Epidermal melanocyte (primary cell): ENCODE results near the gene TNFRSF8.
"Not testable (repeated sequence)": the region's sequence is repeated elsewhere in the genome, so short reads cannot be mapped to it uniquely, and the experiment has no call there.

ENCODE experiments used
- DNase-seq: peaks from one replicate; pipeline ENCODE4 v3.0.0; 2011; ENCODE audit warnings: low spot score; ENCODE audit not compliant: insufficient read length

The TNFRSF8 gene

GRCh38 chr1:12083766-12084165, 20.7 kb downstream of the TNFRSF8 start:
- peak; percentile 2 for DNase-seq

DNA sequence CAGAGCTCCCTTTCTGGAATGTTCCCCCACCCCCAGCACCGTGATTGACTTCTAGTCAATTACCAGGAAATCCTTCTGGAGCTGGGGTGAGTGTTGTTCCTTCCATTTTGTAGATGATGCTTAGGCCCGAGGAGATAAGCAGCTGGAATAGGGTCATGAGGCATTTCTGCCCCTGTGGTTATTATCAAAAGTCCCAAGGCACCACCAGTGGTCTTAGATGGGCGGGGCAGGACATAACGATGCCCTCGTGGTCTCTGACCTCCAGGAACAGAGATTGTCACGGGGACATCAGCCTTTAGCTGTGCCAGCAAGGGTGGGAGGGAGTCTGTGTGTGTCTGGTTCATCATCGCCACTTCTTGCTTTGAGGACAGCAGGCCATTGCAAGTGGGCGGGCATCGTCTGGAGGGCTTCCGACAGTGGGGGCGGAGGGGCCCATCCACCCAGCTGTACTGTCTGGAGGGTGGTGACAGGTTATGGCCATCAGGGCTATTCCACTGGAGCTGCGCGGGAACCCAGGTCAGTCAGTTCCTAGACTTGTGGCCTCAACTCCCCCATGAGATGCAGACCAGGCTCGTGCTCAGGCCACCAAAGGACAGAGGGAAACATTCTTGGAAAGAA, 22.6 kb downstream of the TNFRSF8 start:
- peak; percentile 8 for DNase-seq

GRCh38 chr1:12087797-12088314, 24.8 kb downstream of the TNFRSF8 start:
- no peak for DNase-seq

DNA sequence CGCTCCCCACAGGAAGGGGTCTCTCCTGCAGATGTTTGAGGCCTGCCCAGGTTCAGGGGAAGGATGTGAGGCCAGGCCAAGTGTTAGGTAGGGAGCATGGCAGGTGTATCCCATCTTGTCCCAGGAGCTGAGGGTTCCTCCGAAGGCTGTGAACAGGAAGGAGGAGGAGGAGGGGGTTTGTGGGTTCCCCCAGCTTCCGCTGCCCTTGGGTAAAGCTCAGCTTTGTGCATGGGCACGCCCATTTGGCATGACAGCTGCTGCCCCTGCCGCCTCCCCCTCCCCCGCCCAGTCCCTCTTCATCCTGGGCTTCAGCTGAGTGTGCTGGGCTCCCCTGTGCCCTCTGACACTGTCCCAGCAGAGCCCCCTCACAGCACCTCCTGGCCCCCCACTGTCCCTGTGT, 25.5 kb downstream of the TNFRSF8 start:
- DNase-seq: no peak

DNA sequence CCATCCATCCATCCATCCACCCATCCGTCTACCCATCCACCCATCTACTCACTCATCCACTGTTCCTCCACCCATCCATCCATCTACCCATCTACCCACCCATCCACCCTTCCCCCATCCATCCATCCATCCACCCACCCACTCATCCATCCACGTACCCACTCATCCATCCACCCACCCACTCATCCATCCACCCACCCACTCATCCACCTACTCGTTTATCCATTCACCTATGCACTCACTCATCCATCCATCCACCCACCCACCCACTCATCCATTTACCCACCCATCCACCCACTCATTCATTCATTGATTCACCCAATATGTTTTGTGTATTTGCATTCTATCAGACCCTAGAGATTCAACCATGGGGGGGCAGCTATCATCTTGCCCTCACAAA, 27.2 kb downstream of the TNFRSF8 start:
- no peak for DNase-seq

- DNase-seq: no peak
Observed at GRCh38 chr1:12091191-12091590, 28.1 kb downstream of the TNFRSF8 start.

- no peak for DNase-seq
Observed at GRCh38 chr1:12094180-12094579, 31.1 kb downstream of the TNFRSF8 start.

- no peak for DNase-seq
Observed at GRCh38 chr1:12095452-12096263, 32.6 kb downstream of the TNFRSF8 start.

DNA sequence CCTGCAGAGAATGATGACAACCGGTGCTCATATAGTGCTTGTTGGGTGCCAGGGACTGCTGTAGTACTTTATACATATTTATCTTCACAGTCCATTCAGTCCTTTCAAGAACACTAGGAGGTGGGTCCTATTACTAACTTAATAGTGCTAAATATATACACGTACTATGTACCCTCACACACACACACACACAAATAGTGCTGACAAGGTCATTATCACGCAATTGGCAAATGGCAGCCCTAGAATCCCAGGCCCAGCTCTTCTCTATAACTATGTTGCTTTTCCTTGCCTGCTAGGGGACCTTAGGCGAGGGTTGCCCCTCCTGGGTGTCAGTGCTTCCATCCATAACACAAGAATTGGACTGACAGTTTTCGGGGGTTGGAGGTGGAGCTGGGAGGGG, 33.5 kb downstream of the TNFRSF8 start:
- DNase-seq: no peak

- DNase-seq: no peak
Observed at GRCh38 chr1:12097321-12097720, 34.2 kb downstream of the TNFRSF8 start.

GRCh38 chr1:12098786-12099185, 35.7 kb downstream of the TNFRSF8 start:
- DNase-seq: no peak

DNA sequence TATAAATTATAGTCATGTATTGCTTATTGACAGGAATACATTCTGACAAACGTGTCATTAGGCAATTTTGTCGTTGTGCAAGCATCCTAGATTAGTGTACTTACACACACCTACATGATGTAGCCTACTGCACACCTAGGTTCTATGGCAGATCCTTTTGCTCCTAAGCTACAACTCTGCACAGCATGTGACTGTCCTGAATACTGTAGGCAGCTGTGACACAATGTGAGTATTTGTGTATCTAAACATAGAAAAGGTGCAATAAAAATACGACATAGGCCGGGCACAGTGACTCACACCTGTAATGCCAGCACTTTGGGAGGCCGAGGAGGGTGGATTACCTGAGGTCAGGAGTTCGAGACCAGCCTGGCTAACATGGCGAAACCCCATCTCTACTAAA, 36.5 kb downstream of the TNFRSF8 start:
- DNase-seq: no peak

GRCh38 chr1:12100071-12100470, 37.0 kb downstream of the TNFRSF8 start:
- no peak for DNase-seq

DNA sequence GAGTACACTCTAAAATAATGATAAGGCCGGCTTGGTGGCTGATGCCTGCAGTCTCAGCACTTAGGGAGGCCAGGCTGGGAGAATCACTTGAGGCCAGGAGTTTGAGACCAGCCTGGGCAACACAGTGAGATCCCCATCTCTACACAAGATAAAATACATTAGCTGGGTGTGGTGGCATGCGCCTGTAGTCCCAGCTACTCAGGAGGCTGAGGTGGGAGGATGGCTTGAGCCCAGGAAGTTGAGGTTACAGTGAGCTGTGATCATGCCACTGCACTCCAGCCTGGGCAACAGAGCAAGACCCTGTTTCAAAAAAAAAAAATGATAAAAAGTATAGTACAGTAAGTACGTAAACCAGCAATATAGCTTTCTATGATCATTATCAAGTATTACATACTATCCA, 38.0 kb downstream of the TNFRSF8 start:
- not testable (repeated sequence) for DNase-seq

DNA sequence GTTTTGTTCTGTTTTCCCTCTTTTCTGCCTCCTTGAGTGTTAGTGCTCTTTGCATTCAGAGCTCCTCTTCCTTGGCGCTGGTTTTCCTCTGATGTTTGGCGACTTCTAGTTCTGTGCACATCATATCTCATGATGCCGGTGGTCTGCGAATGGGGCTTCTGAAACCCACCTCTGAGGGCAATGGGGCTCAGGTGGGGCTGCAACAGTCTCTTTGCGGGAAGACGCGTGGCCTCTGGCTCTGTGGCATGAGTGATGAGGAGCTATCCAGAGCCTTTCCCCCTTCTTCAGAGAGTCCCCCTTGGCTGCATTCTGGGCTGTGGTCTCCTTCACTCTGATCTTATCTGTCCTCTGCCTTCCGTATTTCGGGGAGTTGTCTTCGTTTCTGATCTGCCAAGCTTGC, 39.0 kb downstream of the TNFRSF8 start:
- DNase-seq: no peak

DNA sequence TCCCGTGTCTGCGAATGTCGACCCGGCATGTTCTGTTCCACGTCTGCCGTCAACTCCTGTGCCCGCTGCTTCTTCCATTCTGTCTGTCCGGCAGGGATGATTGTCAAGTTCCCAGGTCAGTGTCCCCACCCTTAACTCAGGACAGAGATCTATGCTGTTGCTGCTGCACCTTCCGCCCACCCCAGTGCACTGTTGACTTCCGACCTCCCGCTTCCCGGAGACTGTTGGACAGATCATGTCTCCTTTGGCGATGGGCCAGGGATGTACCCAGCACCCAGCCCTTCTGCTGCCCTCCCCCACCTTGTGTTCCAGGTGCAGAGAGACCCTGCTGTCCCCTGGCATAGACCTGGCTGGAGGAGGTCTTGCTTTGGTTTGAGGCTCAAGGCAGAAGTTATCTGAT, 41.3 kb downstream of the TNFRSF8 start:
- DNase-seq: no peak

DNA sequence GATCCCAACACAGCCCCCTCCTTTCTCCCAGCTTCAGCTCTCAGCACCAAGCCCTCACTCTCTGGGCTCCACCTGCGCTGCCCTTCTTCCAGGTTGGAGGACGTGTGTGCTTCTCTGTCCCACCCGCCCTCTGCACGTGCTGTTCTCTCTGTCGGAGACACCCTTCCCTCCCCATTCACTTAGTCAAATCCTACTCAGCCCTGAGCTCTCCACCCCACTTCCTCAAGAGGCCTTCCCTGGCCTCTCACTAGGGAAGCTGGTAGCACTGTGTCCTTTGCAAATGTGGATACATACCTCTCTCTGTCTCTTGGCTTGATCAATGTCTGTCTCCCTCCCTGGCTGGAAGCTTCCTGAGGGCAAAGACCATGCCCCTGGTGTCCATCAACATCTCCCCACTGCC, 43.0 kb downstream of the TNFRSF8 start:
- DNase-seq: no peak

DNA sequence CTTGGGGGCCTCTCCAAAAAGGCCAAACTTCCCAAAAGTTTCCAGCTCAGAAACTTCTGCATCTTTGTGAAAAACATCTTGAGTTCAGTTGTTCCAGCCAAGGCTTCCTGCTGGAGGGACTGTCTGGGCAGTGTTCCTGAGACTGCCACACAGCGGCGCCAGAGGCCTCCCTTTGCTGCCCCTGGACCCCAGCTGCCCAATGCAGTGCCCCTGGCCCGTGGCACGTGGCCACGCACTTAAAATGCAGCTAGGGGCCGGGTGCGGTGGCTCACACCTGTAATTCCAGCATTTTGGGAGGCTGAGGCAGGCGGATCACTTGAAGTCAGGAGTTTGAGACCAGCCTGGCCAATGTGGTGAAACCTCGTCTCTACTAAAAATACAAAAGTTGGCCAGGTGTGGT, 43.8 kb downstream of the TNFRSF8 start:
- DNase-seq: not testable (repeated sequence)

GRCh38 chr1:12107718-12108117, 44.6 kb downstream of the TNFRSF8 start:
- no peak for DNase-seq

- no peak for DNase-seq
Observed at GRCh38 chr1:12109901-12110300, 46.8 kb downstream of the TNFRSF8 start.

GRCh38 chr1:12111741-12112140, 48.6 kb downstream of the TNFRSF8 start:
- no peak for DNase-seq

GRCh38 chr1:12112711-12113161, 49.6 kb downstream of the TNFRSF8 start:
- no peak for DNase-seq
